NAMALWA (cell line): Measurements from ENCODE around the gene SPEF2.

Experiments used
- DNase-seq: peaks from one replicate; pipeline ENCODE4 v3.0.0-alpha.2; 2015; ENCODE audit warnings: low spot score

Gene SPEF2, protein sequence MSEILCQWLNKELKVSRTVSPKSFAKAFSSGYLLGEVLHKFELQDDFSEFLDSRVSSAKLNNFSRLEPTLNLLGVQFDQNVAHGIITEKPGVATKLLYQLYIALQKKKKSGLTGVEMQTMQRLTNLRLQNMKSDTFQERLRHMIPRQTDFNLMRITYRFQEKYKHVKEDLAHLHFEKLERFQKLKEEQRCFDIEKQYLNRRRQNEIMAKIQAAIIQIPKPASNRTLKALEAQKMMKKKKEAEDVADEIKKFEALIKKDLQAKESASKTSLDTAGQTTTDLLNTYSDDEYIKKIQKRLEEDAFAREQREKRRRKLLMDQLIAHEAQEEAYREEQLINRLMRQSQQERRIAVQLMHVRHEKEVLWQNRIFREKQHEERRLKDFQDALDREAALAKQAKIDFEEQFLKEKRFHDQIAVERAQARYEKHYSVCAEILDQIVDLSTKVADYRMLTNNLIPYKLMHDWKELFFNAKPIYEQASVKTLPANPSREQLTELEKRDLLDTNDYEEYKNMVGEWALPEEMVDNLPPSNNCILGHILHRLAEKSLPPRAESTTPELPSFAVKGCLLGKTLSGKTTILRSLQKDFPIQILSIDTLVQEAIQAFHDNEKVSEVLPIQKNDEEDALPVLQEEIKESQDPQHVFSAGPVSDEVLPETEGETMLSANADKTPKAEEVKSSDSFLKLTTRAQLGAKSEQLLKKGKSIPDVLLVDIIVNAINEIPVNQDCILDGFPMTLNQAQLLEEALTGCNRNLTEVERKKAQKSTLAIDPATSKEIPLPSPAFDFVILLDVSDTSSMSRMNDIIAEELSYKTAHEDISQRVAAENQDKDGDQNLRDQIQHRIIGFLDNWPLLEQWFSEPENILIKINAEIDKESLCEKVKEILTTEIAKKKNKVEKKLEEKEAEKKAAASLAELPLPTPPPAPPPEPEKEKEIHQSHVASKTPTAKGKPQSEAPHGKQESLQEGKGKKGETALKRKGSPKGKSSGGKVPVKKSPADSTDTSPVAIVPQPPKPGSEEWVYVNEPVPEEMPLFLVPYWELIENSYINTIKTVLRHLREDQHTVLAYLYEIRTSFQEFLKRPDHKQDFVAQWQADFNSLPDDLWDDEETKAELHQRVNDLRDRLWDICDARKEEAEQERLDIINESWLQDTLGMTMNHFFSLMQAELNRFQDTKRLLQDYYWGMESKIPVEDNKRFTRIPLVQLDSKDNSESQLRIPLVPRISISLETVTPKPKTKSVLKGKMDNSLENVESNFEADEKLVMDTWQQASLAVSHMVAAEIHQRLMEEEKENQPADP (N-terminal part only)

DNA sequence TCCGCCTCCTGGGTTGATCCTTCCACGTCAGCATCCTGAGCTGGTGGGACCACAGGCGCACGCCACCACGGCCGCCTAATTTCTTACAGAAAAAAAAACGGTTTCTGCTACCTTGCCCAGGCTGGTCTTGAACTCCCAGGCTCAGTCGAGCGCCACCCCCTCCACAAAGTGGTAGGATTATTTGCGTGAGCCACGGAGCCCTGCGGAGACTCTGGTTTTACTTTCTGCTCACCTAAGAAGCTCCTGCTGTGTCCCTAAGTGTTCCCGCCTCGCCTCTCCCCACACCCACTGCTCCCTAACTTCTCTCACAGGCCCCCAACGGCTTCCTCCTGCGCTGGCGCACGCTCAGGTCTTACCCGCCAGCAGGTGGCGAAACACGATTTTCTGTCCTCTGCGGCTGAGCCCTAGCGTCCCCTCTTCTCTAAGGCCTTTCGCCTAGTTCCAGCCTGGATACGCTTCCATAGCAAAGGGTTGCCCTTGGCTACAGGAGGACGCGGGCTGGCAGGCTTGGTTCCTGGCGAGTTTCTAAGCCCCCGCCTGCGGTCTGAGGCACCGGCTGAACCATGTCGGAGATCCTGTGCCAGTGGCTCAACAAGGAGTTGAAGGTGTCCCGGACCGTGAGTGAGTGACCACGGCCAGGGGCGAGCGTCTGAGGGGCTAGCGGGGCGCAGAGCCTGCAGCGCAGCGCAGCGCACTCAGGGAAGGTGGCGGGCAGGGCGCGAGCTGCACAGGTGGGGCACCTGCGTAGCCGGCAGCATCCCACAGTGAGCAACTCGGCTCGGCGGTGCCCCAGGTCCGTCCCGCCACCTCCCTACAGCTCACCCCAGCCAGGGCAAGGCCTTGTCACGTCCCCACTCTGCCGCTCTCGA, at the start of gene SPEF2:
Gene SPEF2 (plus strand): TSS at position 429 of the 869 bp plus-strand sequence. CDS start 135 bp downstream, at position 564.
- DNase-seq = peak; percentile 48

DNA sequence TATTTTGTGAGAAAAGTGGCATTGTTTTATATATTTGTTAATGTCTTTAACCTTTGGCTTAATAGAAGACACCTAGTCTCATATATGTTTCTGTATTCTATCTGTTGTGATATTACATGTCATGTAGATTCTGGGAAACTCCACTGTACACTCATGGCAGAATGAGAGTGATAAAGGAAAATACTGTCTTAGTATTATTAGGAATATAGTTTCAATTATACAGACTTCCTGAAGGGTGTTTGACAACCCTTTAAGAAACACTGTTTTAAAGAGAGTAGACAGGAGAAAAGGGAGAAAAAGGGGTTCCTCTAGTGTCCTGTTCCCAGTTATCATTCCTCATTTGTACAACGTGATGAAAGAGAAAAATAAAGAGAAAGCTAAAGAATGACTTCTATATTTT, 42.1 kb upstream of the SPEF2 start:
- DNase-seq = no peak

DNA sequence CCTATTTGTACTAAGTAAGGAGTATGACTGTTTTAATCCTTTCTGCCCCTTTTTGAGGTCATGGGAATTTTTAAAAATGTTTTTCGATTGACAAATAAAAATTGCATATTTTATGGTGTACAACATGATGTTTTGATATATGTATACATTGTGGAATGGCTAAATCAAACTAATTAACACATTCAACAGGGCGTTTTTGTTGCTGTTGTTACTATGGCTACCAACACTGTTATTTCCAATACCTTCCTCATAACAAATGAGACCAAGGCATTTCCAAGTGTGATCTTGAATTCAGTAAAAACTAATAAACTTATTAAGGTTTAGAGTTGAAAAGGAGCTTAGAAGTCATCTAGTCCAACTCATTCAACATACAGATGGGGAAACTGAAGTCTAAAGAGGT, 30.2 kb upstream of the SPEF2 start:
- DNase-seq = no peak

DNA sequence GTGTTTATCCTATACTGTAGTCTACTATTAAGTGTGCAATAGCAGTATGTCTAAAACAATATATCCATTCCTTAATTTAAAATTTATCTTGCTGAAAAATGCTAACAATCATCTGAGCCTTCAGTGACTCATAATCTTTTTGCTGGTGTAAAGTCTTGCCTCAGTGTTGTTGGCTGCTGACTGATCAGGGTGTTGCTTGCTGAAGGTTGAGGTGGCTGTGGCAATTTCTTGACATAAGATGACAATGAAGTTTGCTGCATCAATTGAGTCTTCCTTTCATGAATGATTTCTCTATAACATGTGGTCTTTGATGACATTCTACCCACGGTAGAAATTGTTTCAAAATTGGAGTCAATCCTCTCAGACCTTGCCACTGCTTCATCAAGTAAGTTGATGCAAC, 24.3 kb upstream of the SPEF2 start:
- no peak for DNase-seq

DNA sequence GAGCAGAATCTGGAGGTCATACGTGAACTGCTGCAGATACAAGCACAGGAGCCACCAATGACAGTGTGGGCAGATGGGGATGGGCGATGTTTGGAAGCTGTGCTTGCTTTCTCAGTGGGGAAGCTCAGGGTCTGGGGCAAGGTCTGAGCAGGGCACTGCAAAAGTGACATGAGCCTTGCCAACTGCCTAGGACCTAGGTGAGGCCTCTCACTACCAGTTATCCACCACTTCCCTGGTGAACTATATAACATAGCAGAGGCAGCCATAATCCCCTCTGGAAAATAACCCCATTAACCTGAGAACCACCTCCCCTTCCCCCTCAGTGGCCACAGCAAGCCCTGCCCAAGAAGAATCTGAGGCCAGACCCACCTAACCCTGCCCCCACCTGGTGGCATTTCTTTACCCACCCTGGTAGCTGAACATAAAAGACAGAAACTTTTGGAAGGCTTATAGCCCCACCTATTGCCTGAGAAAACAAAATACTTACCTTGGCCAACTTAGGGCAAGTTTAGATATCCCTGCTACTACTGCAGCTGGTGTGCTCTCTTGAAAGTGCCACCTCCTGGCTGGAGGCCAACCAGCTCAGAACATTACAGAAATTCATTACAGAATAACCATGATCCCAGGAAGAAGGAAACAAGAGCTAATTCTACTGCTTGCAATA, 18.8 kb upstream of the SPEF2 start:
- DNase-seq = peak; percentile 31

DNA sequence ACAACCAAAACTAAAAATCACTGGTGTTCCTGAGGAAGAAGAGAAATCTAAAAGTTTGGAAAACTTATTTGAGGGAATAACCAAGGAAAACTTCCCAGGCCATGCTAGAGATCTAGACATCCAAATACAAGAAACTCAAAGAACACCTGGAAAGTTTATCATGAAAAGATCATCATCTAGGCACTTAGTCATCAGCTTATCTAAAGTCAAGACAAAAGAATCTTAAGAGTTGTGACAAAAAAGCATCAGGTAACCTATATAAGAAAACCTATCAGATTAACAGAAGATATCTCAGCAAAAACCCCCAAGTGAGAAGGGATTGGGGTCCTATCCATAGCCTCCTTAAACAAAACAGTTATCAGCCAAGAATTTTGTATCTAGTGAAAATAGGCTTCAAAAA, 17.1 kb upstream of the SPEF2 start:
- no peak for DNase-seq

DNA sequence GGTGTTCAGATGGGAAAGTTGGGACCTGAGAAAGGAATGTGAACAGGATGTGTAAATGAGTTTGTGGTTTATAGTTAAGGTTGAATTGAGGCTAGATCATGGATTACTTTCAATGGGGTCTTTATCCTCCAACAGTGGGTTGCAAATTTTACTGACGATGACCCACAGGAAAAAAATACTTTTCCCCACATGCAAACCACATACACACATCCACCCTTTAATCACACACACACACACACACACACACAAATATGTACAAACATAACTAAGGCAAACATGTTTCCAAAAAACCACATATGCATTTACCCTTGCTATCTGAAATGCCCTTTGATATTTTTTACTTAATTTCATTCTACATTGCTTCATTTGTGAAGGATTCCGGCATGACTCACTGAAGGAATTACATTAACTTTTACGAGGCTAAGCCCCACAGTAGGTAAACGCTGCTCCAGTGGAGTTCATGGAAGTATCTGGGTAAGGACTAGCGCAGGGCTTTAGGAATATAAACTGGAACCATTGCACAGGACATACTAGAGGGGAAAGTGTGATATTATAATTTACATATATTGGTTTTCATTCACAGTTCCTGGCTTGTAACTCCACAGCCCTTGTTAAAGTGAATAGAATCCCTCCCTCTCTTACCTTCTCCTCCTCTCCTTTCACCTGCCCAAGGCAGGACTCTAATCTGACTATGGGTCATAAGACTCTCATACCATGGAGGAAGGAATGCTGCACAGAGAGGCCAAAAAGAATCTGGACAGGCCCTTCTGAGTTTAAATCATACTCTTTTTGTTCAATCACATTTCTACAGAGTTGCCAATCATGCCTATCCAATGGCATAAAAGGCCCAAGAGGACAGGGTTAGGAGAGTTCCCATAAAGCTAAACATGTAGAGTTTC, 8.5 kb upstream of the SPEF2 start:
- no peak for DNase-seq

DNA sequence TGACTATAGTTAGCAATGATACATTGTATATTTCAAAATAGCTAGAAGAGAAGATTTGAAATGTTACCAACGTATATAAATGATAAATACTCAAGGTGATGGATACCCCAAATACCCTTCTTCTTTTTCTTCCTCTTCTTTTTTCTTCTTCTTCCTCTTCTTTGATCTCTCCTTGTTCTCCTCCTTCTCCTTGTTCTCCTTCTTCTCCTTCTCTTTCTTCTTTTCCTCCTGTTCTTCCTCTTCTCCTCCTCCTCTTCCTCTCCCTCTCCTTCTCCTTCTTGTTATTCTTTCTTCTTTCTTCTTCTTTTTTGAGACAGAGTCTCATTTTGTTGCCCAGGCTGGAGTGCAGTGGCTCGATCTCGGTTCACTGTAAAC, 616 bp upstream of the SPEF2 start:
- no peak for DNase-seq

DNA sequence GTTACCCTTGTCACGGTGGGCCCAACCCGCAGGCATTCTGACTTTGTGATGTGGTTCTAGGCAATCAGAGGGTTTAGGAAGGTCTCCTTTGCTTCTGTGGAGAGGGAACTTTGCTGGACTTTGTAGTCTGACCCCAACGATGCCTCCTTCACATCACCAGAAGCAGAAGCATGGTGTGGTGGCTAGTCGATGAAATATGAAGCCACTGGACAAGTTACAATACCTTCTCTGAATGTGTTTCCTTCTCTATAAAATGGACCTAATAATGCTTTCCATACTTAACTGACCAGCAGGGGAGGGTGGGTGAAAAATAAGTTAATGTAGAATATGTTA, 607 bp downstream of the SPEF2 start:
- no peak for DNase-seq

DNA sequence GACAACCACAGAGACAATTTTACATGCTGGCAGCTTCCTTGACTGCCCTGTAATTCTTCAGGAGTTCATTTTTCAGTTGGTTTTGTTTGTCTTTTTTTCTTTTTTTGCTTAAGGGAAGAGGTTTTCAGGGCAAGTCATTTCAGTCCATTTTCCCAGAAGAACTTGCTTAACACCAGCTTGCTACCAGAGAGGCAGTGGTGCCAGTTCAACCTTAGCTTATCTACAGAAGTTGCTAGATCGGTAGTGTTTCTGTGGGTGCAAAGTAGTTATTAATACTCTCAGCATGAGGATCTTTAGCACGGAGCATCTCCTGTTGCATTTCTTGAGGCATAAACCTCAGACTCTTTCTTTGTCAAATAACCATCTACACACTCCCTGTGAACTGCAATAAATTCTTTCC, 1.1 kb downstream of the SPEF2 start:
- no peak for DNase-seq

DNA sequence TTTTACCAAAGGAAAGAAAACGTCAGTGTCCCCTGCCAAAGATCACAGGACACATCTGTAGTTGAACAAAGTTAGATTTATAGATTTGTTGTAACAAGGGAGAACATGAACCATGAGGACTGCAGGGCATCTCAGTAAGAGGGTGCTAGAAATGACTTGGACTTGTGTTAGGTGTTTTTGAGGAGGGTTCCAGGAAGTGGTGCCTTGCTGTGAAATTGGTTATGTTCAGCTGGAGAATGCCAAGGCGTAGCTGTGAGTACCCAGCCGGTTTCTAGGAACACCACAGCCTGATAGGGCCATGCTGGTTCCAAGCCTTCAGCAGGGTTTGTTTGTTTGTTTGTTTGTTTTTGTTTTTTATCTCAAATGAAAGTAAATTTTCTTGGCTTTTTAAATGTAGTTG, 5.3 kb downstream of the SPEF2 start:
- DNase-seq = no peak

DNA sequence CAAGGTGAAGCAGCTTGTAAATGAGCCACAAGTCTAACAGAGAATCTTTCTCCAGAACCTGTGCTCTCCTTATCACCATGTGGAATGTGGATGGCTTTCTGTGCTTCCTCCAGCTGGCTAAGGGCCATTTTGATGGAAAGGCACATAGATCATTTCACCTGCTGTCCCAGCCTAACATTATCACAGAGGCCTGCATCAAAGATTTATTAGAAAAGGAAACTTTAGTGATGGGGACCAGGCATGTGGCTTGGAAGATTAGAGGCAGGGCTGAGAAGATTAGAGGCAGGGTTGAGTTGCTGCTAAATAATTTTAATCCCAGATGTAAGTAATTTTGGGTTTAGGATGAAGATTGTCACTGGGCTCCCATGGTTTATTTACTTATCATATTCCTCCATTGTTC, 6.3 kb downstream of the SPEF2 start:
- DNase-seq = no peak

DNA sequence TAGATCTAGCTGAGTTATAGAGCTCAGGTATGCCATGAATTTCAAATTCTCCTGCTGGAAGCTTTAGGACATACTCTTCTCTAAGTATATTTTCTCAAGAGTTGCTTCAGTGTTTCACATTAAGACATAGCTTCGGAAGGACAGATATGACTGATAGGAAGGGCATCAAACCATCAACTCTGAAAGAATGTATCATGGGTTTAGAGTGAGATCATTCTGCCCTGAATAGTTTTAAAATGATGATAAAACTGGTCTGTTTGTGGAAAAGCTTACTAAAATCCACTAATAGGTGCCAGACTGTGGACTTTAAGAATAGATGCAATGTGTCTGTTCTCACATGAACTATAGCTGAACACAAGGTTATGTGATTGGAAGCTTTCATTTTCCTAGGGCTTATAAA, 8.4 kb downstream of the SPEF2 start:
- no peak for DNase-seq

DNA sequence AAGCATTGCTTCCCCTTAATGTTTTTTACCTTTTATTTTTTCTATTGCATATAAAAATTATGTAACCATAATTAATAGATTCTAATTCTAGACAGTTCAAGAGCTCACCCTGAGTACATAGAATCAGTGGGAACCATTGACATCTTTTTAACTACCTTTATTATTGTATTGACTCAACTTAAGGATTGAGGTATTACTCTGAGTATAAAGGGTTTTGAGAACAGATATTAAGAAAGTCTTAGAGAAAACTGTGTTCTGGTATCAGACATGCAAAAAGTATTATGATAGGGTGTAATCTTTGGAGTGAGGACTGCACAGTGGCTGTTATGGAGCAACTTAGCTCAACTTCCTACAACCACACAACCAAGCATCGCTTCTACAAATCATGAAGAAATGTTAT, 8.9 kb downstream of the SPEF2 start:
- DNase-seq = no peak

DNA sequence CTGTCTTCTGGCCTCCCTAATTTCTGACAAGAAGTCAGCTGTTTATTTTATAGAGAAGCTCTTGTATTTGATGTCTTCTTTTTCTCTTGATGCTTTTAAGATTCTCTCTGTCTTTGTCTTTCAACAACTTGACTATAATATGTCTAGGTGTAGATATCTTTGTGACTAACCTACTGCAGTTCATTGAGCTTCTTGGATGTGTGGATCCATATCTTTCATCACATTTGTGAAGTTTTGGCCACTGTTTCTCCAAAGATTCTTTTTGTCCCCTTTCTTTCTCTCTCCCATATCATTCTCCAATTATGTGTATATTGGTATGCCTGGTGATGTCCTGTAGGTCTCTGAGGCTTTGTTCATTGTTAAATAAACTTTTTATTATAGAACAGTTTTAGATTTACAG, 16.7 kb downstream of the SPEF2 start:
- no peak for DNase-seq

DNA sequence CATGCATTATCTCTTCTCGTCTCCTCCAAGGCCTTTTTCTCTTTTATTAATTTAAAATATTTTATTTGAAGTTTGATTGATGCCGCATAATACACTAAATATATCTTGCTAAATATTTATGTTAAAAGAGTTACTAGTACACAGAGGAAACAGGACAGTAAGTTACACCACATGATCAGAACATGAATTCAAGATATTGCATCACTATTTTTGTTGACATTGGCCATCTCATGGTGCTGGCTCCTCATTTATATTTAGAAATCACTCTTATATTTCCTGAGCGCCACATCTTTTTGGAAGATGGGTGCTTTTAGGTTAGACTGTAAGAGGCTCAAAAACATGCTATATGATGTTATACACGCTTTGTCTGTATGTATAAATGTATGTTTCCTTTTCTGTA, 23.0 kb downstream of the SPEF2 start:
- no peak for DNase-seq

DNA sequence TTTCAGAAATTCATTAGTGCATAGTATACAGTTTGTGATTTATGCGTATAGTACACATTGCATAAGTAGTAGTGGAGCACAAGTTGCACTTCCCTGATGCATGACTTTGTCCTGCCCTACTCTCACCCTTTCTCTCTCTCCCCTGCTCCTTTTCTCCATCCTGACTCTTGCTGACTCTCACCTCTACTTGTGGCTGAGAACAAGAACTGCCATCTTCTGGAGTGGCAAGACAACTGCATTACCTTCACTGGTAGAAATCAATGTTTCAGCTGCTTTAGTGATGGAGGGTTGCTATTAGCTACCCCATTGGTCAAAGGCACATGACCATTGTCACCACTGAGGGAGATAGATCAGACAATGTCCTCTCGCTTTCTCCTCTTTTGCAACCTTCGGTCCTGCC, 26.9 kb downstream of the SPEF2 start:
- DNase-seq = no peak

DNA sequence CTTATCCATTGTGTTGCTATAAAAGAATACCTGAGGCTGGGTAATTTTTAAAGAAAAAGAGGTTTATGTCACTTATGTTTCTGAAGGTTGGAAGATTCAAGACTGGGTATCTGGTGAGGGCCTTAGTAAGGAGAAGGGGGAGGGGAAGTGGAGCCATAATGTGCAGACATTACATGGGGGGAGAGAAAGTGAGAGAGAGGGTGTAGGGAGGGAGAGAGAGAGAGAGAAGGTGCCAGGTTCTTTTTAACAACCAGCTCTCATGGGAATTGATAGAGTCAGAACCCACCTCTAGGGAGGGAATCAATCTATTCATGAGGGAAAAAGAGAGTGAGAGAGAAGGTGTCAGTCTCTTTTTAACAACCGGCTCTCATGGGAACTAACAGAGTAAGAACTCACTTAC, 29.5 kb downstream of the SPEF2 start:
- no peak for DNase-seq

DNA sequence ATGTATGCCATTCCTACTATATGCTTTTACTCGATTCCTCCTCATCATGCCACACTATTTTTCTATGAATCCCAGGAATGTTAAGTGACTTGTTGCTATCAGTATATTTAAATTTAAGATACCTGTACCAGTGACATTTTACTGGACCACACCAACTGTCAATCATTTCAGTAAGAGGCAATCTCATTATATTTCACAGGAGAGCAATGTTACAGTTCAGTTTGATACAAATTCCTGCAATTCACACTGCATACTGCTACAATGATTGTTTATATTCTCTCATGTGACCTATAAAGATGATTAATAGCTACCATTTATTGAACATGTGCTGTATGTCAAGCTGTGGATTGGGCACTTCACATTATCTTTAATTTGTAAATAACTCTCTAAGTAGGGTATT, 30.0 kb downstream of the SPEF2 start:
- no peak for DNase-seq
